ENCODE measurements around the gene NME7. TPM values are rescaled to one million over a fixed set of nuclear protein-coding genes. Genes with fewer than 3 reads are reported as not detected.

Gene NME7
- total RNA-seq, 1 donor from 2014 or later = 60.6 TPM

- no peaks in the 10 kb centered on the region for H3K9me3 Mint-ChIP-seq
- Histone ChIP-seq H3K27me3 (no peaks in the 10 kb centered on the region), H3K9ac (no peak overlapping the region), H3K27ac (no peak overlapping the region), H3K4me3 (no peak overlapping the region), H3K36me3 (no peaks in the 10 kb centered on the region), H2AFZ (replicated peaks) (no peak overlapping the region), H3K4me2 (no peak overlapping the region), H3F3A (ENCODE audit: low read depth) (no peaks in the 10 kb centered on the region), H3K9me3 (ENCODE audit: low read depth) (no peaks in the 10 kb centered on the region), H3K4me1 (peaks cover 4% of the 10 kb centered on the region), H4K20me1 (ENCODE audit: low read depth) (no peaks in the 10 kb centered on the region), H3K79me2 (ENCODE audit: low read depth) (no peaks in the 10 kb centered on the region)
- H3K27me3 Mint-ChIP-seq (ENCODE audit: insufficient read depth, low read depth) = no peaks in the 10 kb centered on the region
- no peak overlapping the region for H3K27ac Mint-ChIP-seq
- TF ChIP-seq CTCF (IDR thresholded peaks at IDR 0.05) (no peak), EZH2phosphoT487 (IDR thresholded peaks at IDR 0.05) (no peak), EZH2 (IDR thresholded peaks at IDR 0.05) (no peak)
- no peak overlapping the region for H3K4me3 Mint-ChIP-seq
- H3K36me3 Mint-ChIP-seq = peaks cover 2% of the 10 kb centered on the region
- no peak for DNase-seq (ENCODE audit: low spot score)
- peaks cover 7% of the 10 kb centered on the region for H3K4me1 Mint-ChIP-seq
Observed at GRCh38 chr1:169321539-169321938, 46.1 kb downstream of the NME7 start.

- Histone ChIP-seq H3K27ac (no peak overlapping the region), H3K4me2 (no peak overlapping the region), H4K20me1 (ENCODE audit: low read depth) (no peaks in the 10 kb centered on the region), H3K36me3 (no peaks in the 10 kb centered on the region), H3K9ac (no peak overlapping the region), H3F3A (ENCODE audit: low read depth) (no peaks in the 10 kb centered on the region), H2AFZ (replicated peaks) (no peak overlapping the region), H3K27me3 (no peaks in the 10 kb centered on the region), H3K4me1 (no peaks in the 10 kb centered on the region), H3K9me3 (ENCODE audit: low read depth) (no peaks in the 10 kb centered on the region), H3K4me3 (no peak overlapping the region), H3K79me2 (ENCODE audit: low read depth) (no peaks in the 10 kb centered on the region)
- no peak overlapping the region for H3K4me3 Mint-ChIP-seq
- no peak for TF ChIP-seq EZH2phosphoT487 (IDR thresholded peaks at IDR 0.05)
- TF ChIP-seq CTCF (IDR thresholded peaks at IDR 0.05) = no peak
- TF ChIP-seq EZH2 (IDR thresholded peaks at IDR 0.05) = no peak
- DNase-seq (ENCODE audit: low spot score) = no peak
- H3K27ac Mint-ChIP-seq = no peak overlapping the region
- H3K27me3 Mint-ChIP-seq (ENCODE audit: insufficient read depth, low read depth) = no peaks in the 10 kb centered on the region
- H3K9me3 Mint-ChIP-seq = no peaks in the 10 kb centered on the region
- H3K4me1 Mint-ChIP-seq = peaks cover 7% of the 10 kb centered on the region
- peaks cover 2% of the 10 kb centered on the region for H3K36me3 Mint-ChIP-seq
Observed at GRCh38 chr1:169318536-169319244, 48.9 kb downstream of the NME7 start.

- Histone ChIP-seq H3K27me3 (no peaks in the 10 kb centered on the region), H3K9me3 (ENCODE audit: low read depth) (no peaks in the 10 kb centered on the region), H3K79me2 (ENCODE audit: low read depth) (no peaks in the 10 kb centered on the region), H3K9ac (no peak overlapping the region), H3K27ac (no peak overlapping the region), H2AFZ (replicated peaks) (no peak overlapping the region), H4K20me1 (ENCODE audit: low read depth) (no peaks in the 10 kb centered on the region), H3K36me3 (no peaks in the 10 kb centered on the region), H3F3A (ENCODE audit: low read depth) (no peaks in the 10 kb centered on the region), H3K4me1 (no peaks in the 10 kb centered on the region), H3K4me2 (no peak overlapping the region), H3K4me3 (no peak overlapping the region)
- no peak for TF ChIP-seq CTCF (IDR thresholded peaks at IDR 0.05)
- no peak for TF ChIP-seq EZH2 (IDR thresholded peaks at IDR 0.05)
- no peak for TF ChIP-seq EZH2phosphoT487 (IDR thresholded peaks at IDR 0.05)
- Mint-ChIP-seq H3K9me3 (no peaks in the 10 kb centered on the region), H3K4me3 (no peak overlapping the region), H3K27ac (no peak overlapping the region), H3K36me3 (no peaks in the 10 kb centered on the region), H3K4me1 (peaks cover 7% of the 10 kb centered on the region), H3K27me3 (ENCODE audit: insufficient read depth, low read depth) (no peaks in the 10 kb centered on the region)
- DNase-seq (ENCODE audit: low spot score) = no peak
Observed at GRCh38 chr1:169316556-169316955, 51.0 kb downstream of the NME7 start.
